Fibroblast of skin of right biceps (primary cell): ENCODE measurements around the gene TAL1.
"Not testable (repeated sequence)": the region's sequence is repeated elsewhere in the genome, so short reads cannot be mapped to it uniquely, and the experiment has no call there.

Source experiments
- DNase-seq: peaks from one replicate; pipeline ENCODE4 v3.0.0-alpha.2; 2013

TAL1 gene

DNA sequence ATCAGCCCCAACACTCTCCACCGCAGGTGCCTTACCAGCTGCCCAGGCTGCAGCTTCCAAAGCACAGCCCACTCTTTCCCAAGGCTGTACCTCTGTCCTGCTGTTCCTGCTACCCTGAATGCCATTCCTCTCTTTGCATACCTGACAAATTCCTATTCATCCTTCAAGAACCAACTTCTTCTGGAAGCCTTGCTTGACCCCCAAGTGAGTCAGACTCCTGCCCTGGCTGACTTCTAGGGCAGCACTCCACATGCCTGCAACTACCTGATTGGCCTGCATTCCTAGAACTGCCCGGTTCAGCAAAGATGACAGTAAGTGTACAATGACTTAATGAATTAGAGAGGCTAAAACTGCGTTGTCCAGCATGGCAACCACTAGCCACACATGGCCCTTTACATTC is 21.4 kb downstream of the TAL1 start:
- DNase-seq: no peak

DNA sequence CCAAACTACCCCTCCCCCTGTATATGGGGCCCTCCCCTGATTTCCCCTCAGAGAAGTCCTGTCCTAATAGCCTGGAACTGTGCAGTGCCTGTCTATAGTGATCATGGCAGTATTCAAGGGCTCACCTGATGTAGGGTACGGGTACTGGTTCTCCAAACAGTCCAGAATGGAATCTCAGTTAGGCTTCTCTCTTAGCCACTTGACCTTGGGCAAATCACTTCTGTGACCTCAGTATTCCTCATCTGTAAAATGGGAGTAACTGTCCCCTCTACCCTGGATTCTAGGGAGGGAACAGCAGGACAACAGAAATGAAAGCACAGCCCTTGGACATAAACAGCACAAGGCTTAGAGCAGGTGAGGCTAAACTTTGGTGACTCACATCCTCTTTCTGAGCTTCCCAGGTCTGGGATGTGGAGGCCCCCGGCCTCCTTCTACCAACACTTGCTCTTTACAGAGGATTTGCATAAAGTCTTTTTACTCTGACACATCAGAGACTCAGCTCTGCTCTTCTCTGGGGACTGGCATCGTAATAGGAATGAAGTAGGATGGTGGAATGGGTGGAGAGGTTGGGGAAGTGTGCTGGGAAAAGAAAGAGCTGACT is 22.2 kb downstream of the TAL1 start:
- no peak for DNase-seq

DNA sequence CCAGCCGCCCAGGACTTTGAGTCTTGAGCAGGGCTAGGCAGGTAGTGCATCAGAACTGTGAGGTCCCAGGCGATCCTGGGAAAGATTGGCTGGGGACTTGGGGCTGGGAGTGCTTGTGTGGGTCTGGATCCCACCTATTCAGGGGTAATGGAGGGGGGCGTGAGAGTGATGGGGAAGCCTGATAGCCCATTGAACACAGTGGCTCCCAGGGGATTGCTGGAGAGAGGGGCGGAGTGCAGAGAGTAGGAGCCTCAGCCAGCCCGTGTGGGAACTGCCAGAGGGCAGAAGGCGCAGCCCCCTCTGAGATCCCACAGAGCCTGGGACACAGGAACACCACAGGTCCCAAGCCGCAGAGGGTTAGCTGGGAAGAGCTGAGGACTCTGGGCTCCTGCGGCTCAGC is 22.9 kb downstream of the TAL1 start:
- no peak for DNase-seq

DNA sequence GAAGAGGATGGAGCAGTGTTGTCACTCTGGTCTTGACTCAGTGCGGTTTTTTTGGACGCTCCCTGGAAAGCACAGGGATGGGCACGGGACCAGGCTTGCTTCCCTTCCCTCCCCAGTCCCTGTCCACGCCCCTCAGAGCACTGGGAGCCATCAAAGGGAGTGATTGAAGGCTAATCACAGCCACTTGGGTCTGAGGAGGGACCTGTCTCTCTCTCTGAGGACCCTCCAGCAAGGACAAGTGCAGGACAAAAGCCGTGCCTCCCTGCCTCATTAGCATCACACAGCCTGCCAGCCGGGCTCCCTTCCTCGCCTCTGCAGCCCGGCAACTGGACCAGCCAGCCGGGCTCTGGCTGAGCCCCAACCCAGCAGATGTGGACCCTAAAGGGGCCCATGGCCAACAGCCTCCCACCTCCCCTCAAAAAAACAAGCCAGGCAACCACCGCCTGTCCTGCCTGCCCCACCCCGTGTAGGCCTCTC is 23.6 kb downstream of the TAL1 start:
- no peak for DNase-seq

DNA sequence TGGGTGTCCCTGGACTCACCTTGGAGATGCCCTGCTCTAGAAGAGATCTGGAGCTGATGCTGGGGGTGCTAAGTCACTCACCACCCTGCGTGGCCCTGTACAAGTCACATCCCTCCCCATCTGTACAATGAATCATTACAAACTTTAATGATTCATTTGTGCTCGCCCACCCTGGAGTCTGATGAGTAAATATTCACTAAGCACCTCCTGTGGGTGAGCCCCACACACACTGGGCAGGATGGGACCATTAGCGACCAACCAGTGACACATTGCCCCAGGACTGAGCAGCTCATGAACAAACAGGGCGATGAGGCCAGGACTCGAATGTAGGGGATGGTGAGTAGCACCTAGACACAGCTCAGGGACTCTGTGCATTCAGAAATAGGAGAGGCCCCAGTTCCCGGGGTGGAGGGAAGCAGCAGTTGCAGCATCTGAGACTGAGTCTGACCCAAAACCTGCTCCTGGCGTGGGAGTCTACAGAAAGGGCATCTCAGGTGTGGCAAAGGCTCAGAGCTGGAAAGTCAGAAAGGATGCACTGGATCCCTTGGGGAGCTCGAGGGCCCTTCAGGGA is 24.1 kb downstream of the TAL1 start:
- DNase-seq: peak; percentile 41

DNA sequence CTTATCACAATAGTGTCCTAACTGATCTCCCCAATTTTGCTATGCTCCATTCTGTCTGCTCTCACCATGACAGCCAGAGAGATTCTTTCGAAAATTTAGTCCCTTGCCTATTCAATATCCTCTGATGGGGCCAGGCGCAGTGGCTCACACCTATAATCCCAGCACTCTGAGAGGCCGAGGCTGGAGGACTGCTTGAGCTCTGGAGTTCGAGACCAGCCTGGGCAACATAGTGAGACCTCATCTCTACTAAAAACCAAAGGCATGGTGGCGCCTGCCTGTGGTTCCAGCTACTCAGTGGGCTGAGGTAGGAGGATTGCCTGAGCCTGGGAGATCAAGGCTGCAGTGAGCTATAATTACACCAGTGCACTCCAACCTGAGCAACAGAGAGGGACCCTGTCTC is 26.1 kb downstream of the TAL1 start:
- no peak for DNase-seq

DNA sequence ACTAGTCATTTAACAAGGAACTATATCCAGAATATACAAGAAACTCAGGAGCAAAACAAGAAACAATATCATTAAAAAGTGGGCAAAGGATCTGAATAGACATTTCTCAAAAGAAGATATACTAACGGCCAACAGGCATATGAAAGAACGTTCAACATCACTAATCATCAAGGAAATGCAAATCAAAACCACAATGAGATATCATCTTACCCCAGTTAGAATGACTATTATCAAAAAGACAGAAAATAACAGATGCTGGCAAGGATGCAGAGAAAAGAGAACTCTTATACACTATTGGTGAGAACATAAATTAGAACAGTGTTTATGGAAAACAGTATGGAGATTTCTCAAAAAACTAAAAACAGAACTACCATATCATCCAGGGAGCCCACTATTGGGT is 28.5 kb downstream of the TAL1 start:
- DNase-seq: not testable (repeated sequence)

DNA sequence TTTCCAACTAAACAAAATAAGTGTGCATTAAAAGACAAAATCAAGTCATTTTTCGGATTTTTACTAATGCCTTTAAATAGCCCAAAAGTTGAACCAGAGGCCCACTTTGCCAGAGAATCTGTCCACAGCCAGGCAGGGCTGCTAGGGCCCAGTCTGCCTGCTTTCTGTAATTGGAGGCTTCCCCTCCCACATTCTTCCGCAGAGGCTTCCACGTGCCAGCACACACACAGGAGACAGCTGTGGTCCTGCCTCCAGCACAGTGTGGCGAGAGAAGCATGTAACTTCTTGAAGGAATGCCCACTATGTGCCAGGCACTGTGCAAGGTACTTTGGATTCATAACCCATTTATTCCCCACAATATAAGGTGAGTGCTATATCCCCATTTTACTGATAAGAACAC is 30.8 kb downstream of the TAL1 start:
- no peak for DNase-seq

DNA sequence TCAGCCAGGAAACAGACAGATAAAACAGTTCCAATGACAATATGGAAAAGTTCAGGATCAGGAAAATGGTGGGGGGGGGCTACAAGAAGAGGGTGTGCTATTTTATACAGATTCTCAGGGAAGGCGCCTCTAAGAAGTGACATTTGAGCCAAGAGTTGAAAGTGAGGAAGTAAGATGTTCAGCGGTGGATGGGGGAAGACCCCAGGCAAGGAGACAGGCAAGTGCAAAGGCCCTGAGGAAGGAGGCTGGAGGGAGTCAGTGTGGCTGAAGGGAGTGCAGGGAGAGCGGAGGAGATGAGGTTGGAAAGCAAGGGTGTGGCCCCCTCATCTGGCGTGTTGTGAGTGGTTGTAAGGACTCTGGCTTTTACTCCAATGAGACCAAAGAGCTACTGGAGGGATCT is 33.8 kb downstream of the TAL1 start:
- no peak for DNase-seq

DNA sequence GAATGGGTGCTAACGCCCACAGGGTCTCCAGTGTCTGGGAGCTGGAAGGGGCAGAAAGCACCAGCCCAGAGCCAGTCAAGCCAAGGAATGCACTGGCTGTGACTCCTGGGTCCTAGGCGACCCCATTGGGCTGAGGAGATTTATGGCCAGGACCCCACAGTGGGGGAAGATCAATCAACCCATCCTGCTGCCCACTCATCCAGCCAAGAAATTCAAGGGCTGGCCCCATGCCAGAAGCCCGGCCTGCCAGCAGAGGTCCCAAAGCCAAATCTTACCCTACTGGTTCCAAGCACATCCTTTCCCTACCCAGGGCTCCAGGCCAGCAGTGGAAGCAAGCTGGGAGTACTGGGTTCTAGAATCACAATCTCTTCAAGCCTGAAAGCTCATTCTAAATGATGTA is 35.4 kb downstream of the TAL1 start:
- no peak for DNase-seq

DNA sequence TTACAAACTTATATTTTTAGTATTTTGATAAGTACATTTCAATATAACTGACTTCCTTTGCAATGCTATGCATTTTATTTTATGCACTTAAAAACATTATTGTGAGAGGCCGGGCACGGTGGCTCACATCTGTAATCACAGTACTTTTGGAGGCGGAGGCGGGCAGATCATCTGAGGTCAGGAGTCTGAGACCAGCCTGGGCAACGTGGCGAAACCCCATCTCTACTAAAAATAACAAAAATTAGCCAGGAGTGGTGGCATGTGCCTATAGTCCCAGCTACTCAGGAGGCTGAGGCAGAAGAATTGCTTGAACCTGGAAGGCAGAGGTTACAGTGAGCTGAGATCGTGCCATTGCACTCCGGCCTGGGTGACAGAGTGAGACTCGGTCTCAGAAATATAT is 36.0 kb downstream of the TAL1 start:
- not testable (repeated sequence) for DNase-seq

DNA sequence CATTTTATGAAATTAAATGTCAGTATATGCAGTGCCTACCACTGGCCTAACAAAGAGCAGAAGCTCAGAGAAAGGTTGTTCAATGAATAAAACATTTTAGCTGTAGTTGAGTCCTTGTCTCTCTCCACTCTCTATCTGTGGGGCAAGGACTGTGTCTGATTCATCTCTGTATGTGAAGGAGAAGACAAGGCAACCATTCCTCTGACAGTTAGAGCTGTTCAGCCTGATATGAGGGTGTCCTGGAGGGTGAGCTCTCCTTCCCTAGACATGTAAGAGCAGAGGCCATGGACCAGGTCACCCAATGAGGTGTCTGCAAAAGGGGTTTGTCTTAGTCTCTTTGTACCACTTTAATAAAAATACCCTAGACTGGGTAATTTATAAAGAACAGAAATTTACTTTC is 37.7 kb downstream of the TAL1 start:
- no peak for DNase-seq

DNA sequence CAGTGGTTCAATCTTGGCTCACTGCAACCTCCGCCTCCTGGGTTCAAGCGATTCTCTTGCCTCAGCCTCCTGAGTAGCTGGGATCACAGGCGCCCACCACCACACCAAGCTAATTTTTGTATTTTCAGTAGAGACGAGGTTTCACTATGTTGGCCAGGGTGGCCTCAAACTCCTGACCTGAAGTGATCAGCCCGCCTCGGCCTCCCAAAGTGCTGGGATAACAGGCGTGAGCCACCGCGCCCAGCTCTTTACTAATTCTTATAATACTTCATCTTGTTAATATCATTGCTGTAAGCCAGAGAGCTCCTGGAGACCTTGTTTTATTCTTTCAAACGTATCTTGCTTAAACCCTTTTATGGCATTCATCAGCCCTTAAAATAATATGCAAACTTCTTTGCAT is 38.5 kb downstream of the TAL1 start:
- not testable (repeated sequence) for DNase-seq

DNA sequence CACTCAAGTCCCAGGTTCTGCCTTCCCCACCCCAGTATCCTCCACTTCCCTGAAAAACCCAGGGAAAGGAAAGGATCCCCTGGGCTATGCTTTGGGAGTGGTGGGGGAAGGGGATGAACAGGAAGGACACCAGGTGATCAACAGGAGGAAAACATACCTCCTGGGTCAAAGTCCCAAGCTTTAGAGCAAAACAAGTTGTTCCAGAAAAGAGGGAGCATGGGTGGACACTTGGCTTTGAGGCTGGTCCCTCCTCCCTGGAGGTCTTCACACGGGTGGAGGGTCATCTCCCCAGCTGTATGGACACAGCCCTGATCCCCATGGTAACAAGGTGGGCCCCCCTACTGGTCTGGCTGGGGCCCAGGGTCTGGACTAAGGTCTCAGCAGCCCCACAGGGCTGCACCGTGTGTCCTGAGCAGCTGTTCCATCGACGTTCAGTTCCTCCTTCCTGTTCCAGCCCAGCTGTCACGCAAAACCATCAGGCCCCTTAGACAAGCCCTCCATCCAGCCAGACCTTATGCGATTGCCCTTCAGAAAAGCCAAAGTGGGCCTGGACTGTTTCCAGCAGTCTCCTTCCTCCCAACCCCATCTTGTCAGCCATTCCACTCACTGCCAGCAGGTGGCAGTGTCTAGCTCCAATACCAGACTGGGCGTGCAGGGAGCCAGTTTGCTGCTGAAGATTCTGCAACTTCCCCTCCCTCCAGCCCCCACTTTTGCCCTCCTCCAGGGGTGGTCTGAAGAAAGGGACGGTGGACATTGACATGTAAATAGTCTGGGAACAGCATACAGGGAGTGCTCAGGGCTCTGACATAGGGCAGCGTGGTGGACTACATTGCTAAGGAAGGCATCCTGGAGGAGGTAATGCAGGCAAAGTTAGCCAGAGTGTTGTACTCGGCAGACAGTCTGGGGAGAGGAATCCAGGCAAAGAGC is 39.3 kb downstream of the TAL1 start:
- peak; percentile 62 for DNase-seq

DNA sequence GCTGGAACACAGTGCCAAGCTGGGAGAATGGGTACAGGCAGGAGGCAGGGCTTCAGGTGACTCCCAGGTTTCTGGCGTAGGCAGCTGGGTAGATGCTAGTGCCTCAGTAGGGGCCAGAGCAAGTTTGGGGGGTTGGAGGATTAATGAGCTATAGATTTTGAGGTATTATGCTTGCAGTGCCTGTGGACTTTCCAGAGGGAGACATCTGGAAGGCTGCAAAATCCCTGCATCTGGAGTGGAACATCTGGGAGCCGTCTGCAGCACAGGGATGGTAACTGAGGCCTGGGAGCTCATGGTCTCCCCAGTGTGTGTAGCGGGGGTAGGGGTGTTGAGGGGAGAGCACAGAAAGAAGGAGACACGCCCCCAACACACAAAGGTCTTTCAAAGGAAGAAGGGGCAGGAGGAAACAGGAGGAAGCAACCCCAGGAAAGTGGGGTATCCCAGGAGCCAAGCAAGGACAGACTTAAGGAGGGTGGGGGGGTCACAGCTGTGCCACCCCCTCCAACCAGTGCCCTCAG is 40.0 kb downstream of the TAL1 start:
- no peak for DNase-seq

DNA sequence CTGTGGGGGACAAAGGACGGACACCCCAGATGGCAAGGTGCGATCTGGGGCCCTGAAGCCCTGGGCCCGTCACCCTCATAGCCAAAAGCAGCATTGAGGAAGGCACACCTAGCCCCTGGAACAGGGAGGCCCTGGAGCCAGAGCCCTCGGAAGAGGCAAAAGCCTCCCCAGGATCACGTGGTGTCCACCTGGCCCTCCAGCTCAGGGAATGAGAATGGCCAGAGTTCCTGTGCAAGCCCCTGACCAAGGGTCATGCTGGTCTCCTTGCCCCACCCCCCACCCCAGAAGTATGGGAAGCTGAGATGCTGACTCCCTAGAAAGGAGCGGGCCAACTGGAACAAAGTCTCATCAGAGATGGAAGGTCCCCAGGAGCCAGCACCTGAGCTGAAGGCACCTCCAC is 41.2 kb downstream of the TAL1 start:
- no peak for DNase-seq

DNA sequence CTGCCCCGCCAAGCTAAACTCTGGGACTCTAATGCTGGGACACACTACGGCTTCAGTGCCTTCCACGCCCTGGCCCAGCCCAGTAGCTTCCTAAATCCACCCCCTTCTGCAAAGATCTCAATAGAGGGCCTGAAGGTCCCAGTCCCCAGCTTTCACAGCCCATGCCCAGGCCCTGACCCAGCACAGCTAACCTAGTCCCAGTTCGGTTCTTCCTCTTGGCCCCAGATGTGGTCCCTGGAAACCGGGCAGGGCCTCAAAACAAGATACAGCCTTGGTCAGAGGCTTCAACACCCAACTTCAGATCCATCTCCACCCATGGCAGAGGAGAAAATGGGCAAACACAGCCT is 41.5 kb downstream of the TAL1 start:
- no peak for DNase-seq

DNA sequence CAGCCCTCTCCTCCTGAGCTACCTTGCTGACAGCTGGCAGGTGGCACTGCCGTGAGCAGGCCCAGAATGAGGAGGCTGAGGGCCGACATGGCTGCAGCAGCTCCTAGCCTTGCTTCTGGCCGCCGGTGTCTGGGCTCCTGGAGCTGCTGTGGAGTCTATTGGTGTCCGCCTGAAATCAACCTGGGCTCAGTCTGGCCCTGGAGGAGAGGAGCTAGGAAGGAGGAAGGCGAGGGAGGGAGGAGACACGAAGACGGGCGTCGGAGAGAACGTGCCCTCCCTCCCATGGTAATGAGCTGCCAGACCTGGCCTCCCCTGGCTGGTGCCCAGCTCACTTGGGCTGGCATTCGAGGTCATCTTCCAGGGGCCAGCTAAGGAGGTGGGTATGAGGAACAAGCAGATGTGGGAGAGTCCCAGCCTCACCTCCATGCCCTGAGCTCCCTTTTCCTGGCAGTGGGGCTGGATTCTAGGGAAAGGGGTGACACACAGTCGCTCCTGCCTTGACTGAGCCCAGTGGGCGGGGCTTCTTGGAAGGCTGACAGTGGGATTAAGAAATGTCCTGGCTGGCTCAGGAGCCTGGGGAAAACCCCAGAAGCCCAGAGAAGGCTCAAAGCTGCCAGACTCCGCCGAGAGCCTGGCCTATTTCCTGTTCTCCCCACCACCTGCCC is 42.0 kb downstream of the TAL1 start, which contains the start of gene PDZK1IP1:
Gene PDZK1IP1, minus strand, starts transcription at position 193 of the 665 bp plus-strand sequence. Its CDS starts 104 bp downstream, at position 89.
- DNase-seq: peak; percentile 51

DNA sequence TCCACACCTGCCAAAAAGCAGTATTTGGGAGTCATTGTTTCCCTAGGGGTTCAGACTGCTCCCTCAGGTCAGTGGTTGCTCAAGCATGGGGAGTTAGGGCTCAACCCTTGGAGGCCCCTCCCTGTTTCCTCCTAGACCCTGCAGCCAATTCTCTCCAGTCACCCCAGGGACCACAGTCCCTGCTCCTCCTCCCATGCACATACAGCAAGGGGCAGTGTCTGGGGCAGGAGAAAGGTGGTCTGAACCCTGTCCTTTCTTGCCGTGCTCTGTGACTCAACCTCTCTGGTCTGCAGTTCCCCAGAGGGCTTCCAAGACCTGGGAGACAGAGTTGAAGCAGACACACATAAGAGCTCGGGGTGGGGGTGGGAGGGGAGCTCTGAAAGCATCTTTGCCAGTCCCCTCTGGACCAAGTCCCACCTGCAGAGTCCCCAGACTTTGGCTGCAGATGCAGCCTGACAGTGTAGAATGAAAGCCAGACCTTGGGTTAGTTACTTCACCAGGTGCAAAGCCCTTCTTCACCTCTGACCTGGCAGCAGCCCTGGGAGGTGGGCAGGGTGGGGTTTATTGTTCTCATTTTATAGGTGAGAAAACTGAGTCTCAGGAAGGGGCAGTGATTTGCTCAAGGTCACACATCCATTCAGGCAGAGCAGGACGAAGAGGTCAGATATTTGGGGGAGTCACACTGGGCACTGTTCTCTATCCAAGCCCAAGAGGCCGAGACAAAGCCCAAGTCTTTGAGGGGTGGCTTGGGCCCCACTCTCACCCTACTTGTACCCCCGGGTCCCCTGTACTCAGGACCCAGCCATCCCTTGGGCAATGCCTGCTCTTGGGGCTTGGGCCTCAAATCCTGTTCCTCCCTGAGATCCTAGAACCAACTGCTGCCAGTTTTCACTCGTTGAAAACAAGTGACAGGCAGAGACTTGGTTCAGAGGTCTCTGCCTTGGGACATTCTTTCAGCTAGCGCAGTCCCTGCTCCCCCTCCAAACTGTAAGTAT is 42.9 kb downstream of the TAL1 start:
- no peak for DNase-seq

DNA sequence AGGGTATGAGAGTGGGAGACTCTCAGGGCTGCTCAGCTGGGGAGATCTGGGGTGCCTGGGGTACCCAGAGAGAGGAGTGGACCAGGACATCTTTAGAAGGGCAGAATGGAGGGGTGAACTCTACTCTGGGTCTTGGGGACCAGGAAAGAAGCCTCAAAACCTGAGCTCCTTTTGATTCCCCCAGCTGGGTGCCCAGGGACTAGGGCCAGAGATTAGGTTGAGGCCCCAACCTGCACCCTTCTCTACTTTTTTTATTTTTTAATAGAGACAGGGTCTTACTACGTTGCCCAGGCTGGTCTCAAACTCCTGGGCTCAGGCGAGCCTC is 44.1 kb downstream of the TAL1 start:
- DNase-seq: no peak

DNA sequence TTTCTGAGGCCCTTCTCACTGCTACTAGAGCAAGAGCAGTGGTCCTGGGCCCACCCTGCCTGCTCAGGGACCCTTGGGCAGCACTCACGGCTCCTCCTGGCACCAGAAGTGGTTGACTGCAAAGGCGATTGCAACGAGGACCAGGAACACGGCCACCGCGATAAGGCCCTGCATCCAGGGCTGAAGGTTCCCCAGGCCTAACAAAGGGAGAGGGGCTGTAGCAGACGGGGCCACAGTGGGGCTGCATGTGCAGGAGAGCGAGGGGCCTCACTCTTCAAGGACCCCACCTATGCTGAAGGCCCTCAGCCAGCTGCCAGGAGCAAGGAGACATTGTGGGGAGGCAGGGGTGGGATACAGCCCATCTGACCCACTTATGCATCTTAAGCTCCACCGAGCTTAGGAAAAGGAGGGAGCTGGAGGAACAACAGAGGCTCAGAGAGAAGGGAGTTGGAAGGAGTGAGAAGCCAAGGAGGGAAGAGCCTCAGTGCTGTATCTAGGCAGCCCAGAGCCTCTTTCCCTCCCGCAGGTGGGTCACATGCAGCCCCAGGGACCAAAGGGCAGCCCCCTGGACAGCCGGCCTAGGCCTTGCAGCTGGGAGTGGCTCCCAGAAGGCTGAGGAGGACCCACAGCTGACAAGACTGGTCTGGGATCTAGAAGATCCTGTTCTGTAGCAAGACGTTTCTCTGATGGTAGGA is 44.6 kb downstream of the TAL1 start:
- no peak for DNase-seq
